Hepatocyte (in vitro differentiated cells): Measurements from ENCODE around the gene BET1L.

ENCODE experiments used
- EZH2phosphoT487 ChIP-seq: fragments of 200-600 bp; sonication (generic); IDR thresholded peaks from one replicate; pipeline ENCODE4 v1.6.1; 2018; ENCODE audit warnings: antibody characterized with exemption, mild to moderate bottlenecking, low read depth, moderate library complexity; ENCODE audit not compliant: unreplicated experiment, severe bottlenecking
- TF ChIP-seq, protein P1 (sequence below): fragments of 200-600 bp; sonication (generic); IDR thresholded peaks from 2 replicates; pipeline ENCODE4 v1.5.1; 2016; ENCODE audit warnings: antibody characterized with exemption, mild to moderate bottlenecking; ENCODE audit not compliant: poor library complexity

DNA sequence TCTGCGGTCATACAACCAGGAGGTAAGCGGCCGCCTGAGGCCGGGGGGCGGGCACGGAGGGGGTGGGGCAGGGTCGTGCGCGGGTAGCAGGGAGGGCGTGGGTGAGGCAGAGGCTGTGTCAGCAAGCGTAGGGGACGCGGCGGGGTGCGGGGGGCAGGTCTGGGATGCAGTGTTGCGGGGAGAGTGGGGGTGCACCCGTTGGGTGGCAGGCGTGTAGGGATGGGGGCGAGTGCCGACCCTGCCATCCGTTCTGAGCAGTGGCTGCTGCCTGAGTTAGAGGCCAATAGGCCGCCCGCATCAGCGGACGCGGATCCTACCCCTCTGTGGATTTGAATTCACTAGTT lies 1.7 kb upstream of the BET1L start:
- TF ChIP-seq, protein P1, sequence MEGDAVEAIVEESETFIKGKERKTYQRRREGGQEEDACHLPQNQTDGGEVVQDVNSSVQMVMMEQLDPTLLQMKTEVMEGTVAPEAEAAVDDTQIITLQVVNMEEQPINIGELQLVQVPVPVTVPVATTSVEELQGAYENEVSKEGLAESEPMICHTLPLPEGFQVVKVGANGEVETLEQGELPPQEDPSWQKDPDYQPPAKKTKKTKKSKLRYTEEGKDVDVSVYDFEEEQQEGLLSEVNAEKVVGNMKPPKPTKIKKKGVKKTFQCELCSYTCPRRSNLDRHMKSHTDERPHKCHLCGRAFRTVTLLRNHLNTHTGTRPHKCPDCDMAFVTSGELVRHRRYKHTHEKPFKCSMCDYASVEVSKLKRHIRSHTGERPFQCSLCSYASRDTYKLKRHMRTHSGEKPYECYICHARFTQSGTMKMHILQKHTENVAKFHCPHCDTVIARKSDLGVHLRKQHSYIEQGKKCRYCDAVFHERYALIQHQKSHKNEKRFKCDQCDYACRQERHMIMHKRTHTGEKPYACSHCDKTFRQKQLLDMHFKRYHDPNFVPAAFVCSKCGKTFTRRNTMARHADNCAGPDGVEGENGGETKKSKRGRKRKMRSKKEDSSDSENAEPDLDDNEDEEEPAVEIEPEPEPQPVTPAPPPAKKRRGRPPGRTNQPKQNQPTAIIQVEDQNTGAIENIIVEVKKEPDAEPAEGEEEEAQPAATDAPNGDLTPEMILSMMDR, result no peak
- no peak for TF ChIP-seq EZH2phosphoT487
